SU-DHL-6 (cell line): Measurements from ENCODE around the gene SLC25A48.

ENCODE experiments used
- H2AFZ ChIP-seq: fragments of 200-600 bp; sonication (generic); 2 replicates; pipeline ENCODE4 v1.6.1; 2014; ENCODE audit warnings: low read depth, mild to moderate bottlenecking, moderate library complexity, mixed read lengths, antibody characterized with exemption, low read length; ENCODE audit not compliant: severe bottlenecking
- H3F3A ChIP-seq: fragments of 200-600 bp; shearing (Covaris generic); 2 replicates; pipeline ENCODE4 v1.6.0; 2016; ENCODE audit warnings: antibody characterized with exemption, mild to moderate bottlenecking; ENCODE audit not compliant: insufficient read depth
- H3K27ac ChIP-seq: fragments of 200-600 bp; sonication (generic); 2 replicates; pipeline ENCODE4 v1.5.1; 2016; ENCODE audit warnings: low read depth, mild to moderate bottlenecking, low read length, moderate library complexity, mixed read lengths
- H3K27me3 ChIP-seq: fragments of 200-600 bp; sonication (generic), shearing (Covaris generic); 2 replicates; pipeline ENCODE4 v1.6.0; 2014; ENCODE audit warnings: mild to moderate bottlenecking, low read length
- H3K36me3 ChIP-seq: fragments of 200-600 bp; sonication (generic); 2 replicates; pipeline ENCODE4 v1.6.1; 2014; ENCODE audit warnings: mild to moderate bottlenecking, low read length, mixed read lengths
- H3K4me2 ChIP-seq: fragments of 300-600, 200-600 bp; shearing (Covaris generic), sonication (generic); 2 replicates; pipeline ENCODE4 v1.6.0; 2014; ENCODE audit warnings: low read length, low read depth, mild to moderate bottlenecking; ENCODE audit not compliant: poor library complexity, severe bottlenecking
- H3K4me3 ChIP-seq: fragments of 200-600 bp; sonication (generic); 2 replicates; pipeline ENCODE4 v1.5.1; 2014; ENCODE audit warnings: antibody characterized with exemption, low read length, mild to moderate bottlenecking, mixed read lengths; ENCODE audit not compliant: insufficient read depth, poor library complexity, severe bottlenecking
- H3K79me2 ChIP-seq: fragments of 200-600 bp; sonication (generic); 2 replicates; pipeline ENCODE4 v1.6.1; 2014; ENCODE audit warnings: mild to moderate bottlenecking, low read length, moderate library complexity; ENCODE audit not compliant: insufficient read depth
- H3K9ac ChIP-seq: fragments of 200-600 bp; sonication (generic); 2 replicates; pipeline ENCODE4 v1.7.0; 2014; ENCODE audit warnings: mild to moderate bottlenecking, low read length
- H3K9me2 ChIP-seq: fragments of 200-600 bp; sonication (generic); replicated peaks from 2 replicates; pipeline ENCODE4 v1.6.1; 2014; ENCODE audit warnings: low read length; ENCODE audit not compliant: insufficient read depth
- H3K9me3 ChIP-seq: fragments of 200-600 bp; sonication (generic); 2 replicates; pipeline ENCODE4 v1.6.1; 2014; ENCODE audit warnings: low read length, mixed read lengths; ENCODE audit not compliant: insufficient read depth
- H4K20me1 ChIP-seq: fragments of 200-600 bp; sonication (generic); 2 replicates; pipeline ENCODE4 v1.6.1; 2014; ENCODE audit warnings: low read depth, mild to moderate bottlenecking, antibody characterized with exemption, low read length, moderate library complexity, mixed read lengths
- CTCF ChIP-seq: fragments of 200-600 bp; sonication (generic); IDR thresholded peaks from one replicate; pipeline ENCODE4 v1.5.1; 2017; ENCODE audit warnings: antibody characterized with exemption, mild to moderate bottlenecking, low read length, moderate library complexity; ENCODE audit not compliant: insufficient read depth, poor library complexity, severe bottlenecking
- EZH2phosphoT487 ChIP-seq: fragments of 200-600 bp; sonication (generic), shearing (Covaris generic); conservative IDR thresholded peaks from 2 replicates; pipeline ENCODE4 v1.6.1; 2018; ENCODE audit warnings: mild to moderate bottlenecking, antibody characterized with exemption, low read length, moderate library complexity, mixed read lengths

The SLC25A48 gene

DNA sequence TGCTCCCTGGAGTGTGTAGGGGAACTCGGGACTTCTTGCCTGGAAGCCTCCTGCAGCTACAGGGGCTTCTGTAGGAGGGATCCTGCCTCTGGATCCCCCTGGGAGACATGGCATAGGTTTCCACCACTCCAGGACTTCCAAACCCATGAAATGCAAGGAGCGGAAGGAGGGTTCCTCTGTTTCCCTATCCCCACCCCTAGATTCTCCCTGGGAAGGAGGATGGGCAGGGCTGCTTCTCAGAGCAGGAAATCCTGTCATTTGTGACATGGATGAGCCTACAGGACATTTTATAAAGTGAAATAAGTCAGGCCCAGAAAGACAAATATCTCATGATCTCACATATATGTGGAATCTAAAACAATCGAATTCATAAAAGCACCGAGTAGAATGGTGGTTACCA, 23.5 kb upstream of the SLC25A48 start:
- Histone ChIP-seq H3K36me3 (no peaks in the 10 kb centered on the region), H3K4me3 (no peak overlapping the region), H3K4me2 (no peak overlapping the region), H2AFZ (no peak overlapping the region), H3K27me3 (no peaks in the 10 kb centered on the region), H3K9ac (no peak overlapping the region), H3K9me3 (no peaks in the 10 kb centered on the region), H4K20me1 (no peaks in the 10 kb centered on the region), H3K9me2 (no peaks in the 10 kb centered on the region), H3K27ac (no peak overlapping the region), H3K79me2 (no peaks in the 10 kb centered on the region), H3F3A (no peaks in the 10 kb centered on the region)
- TF ChIP-seq CTCF, result no peak
- no peak for TF ChIP-seq EZH2phosphoT487

- no peaks in the 10 kb centered on the region for H3K9me3 ChIP-seq
- no peak overlapping the region for H3K4me3 ChIP-seq
Measured at GRCh38 chr5:135813758-135814157, 20.7 kb upstream of the SLC25A48 start.

GRCh38 chr5:135814316-135814715, 20.1 kb upstream of the SLC25A48 start:
- H3K4me3 ChIP-seq, result no peak overlapping the region
- H3K27me3 ChIP-seq, result no peaks in the 10 kb centered on the region
- H3K9me2 ChIP-seq, result no peaks in the 10 kb centered on the region
- H2AFZ ChIP-seq, result no peak overlapping the region
- no peak for TF ChIP-seq CTCF
- TF ChIP-seq EZH2phosphoT487, result no peak
- H3F3A ChIP-seq, result no peaks in the 10 kb centered on the region
- no peak overlapping the region for H3K4me2 ChIP-seq
- H4K20me1 ChIP-seq, result no peaks in the 10 kb centered on the region
- no peak overlapping the region for H3K27ac ChIP-seq
- H3K9me3 ChIP-seq, result no peaks in the 10 kb centered on the region
- H3K36me3 ChIP-seq, result no peaks in the 10 kb centered on the region
- H3K9ac ChIP-seq, result no peak overlapping the region
- H3K79me2 ChIP-seq, result no peaks in the 10 kb centered on the region

More at GRCh38 chr5:135813758-135814157, 20.7 kb upstream of the SLC25A48 start:
- H3F3A ChIP-seq, result no peaks in the 10 kb centered on the region
- H4K20me1 ChIP-seq, result no peaks in the 10 kb centered on the region
- TF ChIP-seq EZH2phosphoT487 (no peak), CTCF (no peak)
- no peaks in the 10 kb centered on the region for H3K9me2 ChIP-seq
- no peak overlapping the region for H3K27ac ChIP-seq
- H2AFZ ChIP-seq, result no peak overlapping the region
- H3K79me2 ChIP-seq, result no peaks in the 10 kb centered on the region
- H3K27me3 ChIP-seq, result no peaks in the 10 kb centered on the region
- H3K36me3 ChIP-seq, result no peaks in the 10 kb centered on the region
- H3K4me2 ChIP-seq, result no peak overlapping the region
- H3K9ac ChIP-seq, result no peak overlapping the region

DNA sequence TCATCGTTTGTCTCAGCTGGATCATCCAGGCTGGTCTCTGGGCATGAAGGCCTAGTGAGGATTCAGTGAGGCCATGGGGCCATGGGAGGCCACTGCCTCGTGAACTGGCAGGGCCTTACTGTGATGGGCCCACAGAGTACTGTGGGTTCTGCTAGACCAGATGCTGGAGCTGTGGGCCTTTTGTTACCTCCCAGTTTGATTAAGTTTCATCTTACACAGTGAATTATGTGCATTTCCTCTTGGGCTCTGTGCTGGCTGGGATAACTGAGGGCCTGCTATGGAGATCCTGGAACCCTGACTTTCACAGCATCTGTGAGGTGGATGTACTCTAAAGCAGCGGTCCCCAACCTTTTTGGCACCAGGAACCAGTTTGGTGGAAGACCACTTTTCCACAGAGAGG, 19.7 kb upstream of the SLC25A48 start:
- Histone ChIP-seq H3K9me2 (no peaks in the 10 kb centered on the region), H3K79me2 (no peaks in the 10 kb centered on the region), H2AFZ (no peak overlapping the region), H3K27me3 (no peaks in the 10 kb centered on the region), H4K20me1 (no peaks in the 10 kb centered on the region), H3K9me3 (no peaks in the 10 kb centered on the region), H3K27ac (no peak overlapping the region), H3K36me3 (no peaks in the 10 kb centered on the region), H3K4me2 (no peak overlapping the region), H3K4me3 (no peak overlapping the region), H3K9ac (no peak overlapping the region), H3F3A (no peaks in the 10 kb centered on the region)
- TF ChIP-seq EZH2phosphoT487 (no peak), CTCF (no peak)
